ENCODE measurements around the gene GZMA. TPM values are rescaled to one million over a fixed set of nuclear protein-coding genes. Genes with fewer than 3 reads are reported as not detected.

Gene GZMA
- polyA plus RNA-seq (2013): 0.48 TPM

DNA sequence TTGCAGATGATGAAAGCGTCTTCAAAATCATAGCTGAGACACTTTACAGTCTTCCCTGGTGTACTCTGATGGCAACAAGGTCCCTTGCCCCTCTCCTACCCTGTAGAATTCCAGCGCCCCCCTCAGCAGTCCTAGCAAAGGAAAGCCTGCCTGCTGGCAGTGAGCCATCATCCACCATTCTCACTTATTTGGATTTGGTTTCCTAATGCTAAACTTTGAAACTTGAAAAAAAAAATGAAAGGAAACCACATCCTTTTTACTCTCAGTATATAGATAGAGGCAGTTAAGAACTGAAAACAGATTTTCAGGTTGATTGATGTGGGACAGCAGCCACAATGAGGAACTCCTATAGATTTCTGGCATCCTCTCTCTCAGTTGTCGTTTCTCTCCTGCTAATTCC is at the start of gene GZMA:
TSS of gene GZMA (plus strand) at position 299 of the 400 bp plus-strand sequence. CDS start at position 336, 37 bp downstream.
- 13% methylated on average over 3 of the region's 3 CpGs for WGBS (ENCODE audit: insufficient coverage)
- POLR2A ChIA-PET: no interaction called here
- Histone ChIP-seq H3K27ac (ENCODE audit: insufficient read depth in 1 of 2, low read depth in 1 of 2, low read length in 2 of 2, poor library complexity in 1 of 2, severe bottlenecking in 2 of 2) (no peak within 1 kb of the TSS), H3K9me3 (ENCODE audit: control extremely low read depth in 1 of 5, control insufficient read depth in 4 of 5, insufficient read depth in 2 of 5, low read depth in 1 of 5, low read length in 4 of 5) (peaks cover 0 to 6% (median 0%) of the 10 kb centered on the region in 5 experiments), H3K36me3 (ENCODE audit: control insufficient read depth in 4 of 4, insufficient read depth in 4 of 4, low read length in 3 of 4) (no peaks in the 10 kb centered on the region), H3K4me1 (ENCODE audit: control extremely low read depth in 1 of 4, control insufficient read depth in 4 of 4, insufficient read depth in 4 of 4, low read length in 3 of 4) (peaks cover 25 to 37% (median 33%) of the 10 kb centered on the region in 4 experiments), H3K4me3 (ENCODE audit: control insufficient read depth in 1 of 7, extremely low read depth in 1 of 7, insufficient read depth in 4 of 7, low read depth in 2 of 7, low read length in 6 of 7) (peak within 1 kb of the TSS in 4 of 7 experiments; percentile 7 to 59 (median 48)), H3K27me3 (replicated peaks in 2 of 5; ENCODE audit: control insufficient read depth in 4 of 5, insufficient read depth in 5 of 5, low read length in 4 of 5) (no peaks in the 10 kb centered on the region)
- CTCF ChIA-PET: interaction anchor here (1.5 kb wide), 1 partner anchor 32 kb away, joined by 4 read pairs; no protein-coding TSS in a partner anchor
- peak; percentile 31 to 88 (median 84) for DNase-seq

DNA sequence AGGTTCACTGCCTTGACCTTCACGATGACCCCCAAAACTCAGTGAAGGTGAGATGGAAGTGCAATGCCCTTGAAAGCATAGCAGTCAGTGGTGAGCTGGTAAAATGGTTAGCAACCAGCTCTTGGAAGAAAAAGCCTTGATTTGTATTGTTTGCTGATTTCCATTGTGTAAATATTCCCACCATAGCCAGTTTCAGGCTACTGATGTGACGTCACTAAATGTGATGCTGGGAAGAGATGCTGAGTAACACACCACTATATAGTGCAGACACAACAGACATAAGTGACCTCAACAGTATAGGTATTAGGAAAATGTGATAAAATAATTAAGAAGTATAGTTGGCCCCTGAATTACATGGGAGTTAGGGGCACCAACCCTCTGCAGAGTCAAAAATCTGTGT is 47.3 kb upstream of the GZMA start:
- CTCF ChIA-PET: no interaction called here
- POLR2A ChIA-PET: no interaction called here
- WGBS (ENCODE audit: insufficient coverage): 100% methylated on average over 1 of the region's 2 CpGs

DNA sequence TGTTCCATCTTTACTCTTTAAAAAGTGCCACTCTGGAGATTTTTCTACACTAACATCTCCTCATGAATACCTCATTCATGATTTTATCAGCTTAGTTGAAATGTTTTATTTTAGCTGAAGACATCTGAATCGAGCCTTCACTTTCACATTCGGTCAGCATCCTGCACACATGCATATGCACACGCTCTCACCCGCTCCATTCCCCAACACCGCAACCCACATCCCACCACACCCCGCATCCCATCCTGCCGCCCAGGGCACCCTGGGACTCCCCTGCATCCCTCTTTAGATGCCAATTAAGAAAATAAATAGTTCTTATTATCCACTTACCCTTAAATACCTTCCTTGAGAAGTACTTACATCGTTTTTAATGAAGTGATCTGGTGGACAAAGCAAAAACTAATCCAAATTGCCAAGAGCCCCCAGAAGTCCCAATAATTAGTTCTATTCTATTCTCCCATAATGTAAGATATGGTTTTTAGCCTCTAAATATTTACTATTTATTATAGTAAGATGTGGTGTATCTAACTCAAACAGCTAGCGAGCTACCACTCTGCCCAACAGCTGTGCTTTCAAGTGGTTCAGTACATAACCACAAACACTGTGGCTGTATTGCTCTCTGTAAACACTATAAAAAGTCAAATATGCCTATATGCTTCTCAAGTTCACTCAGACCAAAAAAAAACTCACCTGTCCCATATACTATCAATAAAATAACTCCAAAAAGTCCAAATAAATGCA is 40.2 kb upstream of the GZMA start:
- DNase-seq: peak in 2 of 3 donors; percentile 60 to 71
- Histone ChIP-seq H3K4me1 (ENCODE audit: control extremely low read depth in 1 of 4, control insufficient read depth in 4 of 4, insufficient read depth in 4 of 4, low read length in 3 of 4) (peaks cover 3 to 25% (median 16%) of the 10 kb centered on the region in 4 experiments), H3K4me3 (ENCODE audit: control insufficient read depth in 1 of 7, extremely low read depth in 1 of 7, insufficient read depth in 4 of 7, low read depth in 2 of 7, low read length in 6 of 7) (no peak overlapping the region), H3K27me3 (replicated peaks in 2 of 5; ENCODE audit: control insufficient read depth in 4 of 5, insufficient read depth in 5 of 5, low read length in 4 of 5) (no peaks in the 10 kb centered on the region), H3K36me3 (ENCODE audit: control insufficient read depth in 4 of 4, insufficient read depth in 4 of 4, low read length in 3 of 4) (no peaks in the 10 kb centered on the region), H3K9me3 (ENCODE audit: control extremely low read depth in 1 of 5, control insufficient read depth in 4 of 5, insufficient read depth in 2 of 5, low read depth in 1 of 5, low read length in 4 of 5) (peaks cover 0 to 7% (median 0%) of the 10 kb centered on the region in 5 experiments), H3K27ac (ENCODE audit: insufficient read depth in 1 of 2, low read depth in 1 of 2, low read length in 2 of 2, poor library complexity in 1 of 2, severe bottlenecking in 2 of 2) (no peak overlapping the region)
- 80% methylated on average over 1 of the region's 9 CpGs for WGBS (ENCODE audit: insufficient coverage)
- ChIA-PET POLR2A (interaction anchor here (1.1 kb wide), 1 partner anchor 11 kb away, joined by 3 read pairs; no protein-coding TSS in a partner anchor), CTCF (interaction anchor here (2.0 kb wide), 1 partner anchor 13 kb away, joined by 8 read pairs; no protein-coding TSS in a partner anchor)

More for the DNA sequence above, 47.3 kb upstream of the GZMA start:
- no peak for DNase-seq
- Histone ChIP-seq H3K4me3 (ENCODE audit: control insufficient read depth in 1 of 7, extremely low read depth in 1 of 7, insufficient read depth in 4 of 7, low read depth in 2 of 7, low read length in 6 of 7) (no peak overlapping the region), H3K27ac (ENCODE audit: insufficient read depth in 1 of 2, low read depth in 1 of 2, low read length in 2 of 2, poor library complexity in 1 of 2, severe bottlenecking in 2 of 2) (no peak overlapping the region), H3K4me1 (ENCODE audit: control extremely low read depth in 1 of 4, control insufficient read depth in 4 of 4, insufficient read depth in 4 of 4, low read length in 3 of 4) (peaks cover 0 to 13% (median 3%) of the 10 kb centered on the region in 4 experiments), H3K27me3 (replicated peaks in 2 of 5; ENCODE audit: control insufficient read depth in 4 of 5, insufficient read depth in 5 of 5, low read length in 4 of 5) (no peaks in the 10 kb centered on the region), H3K36me3 (ENCODE audit: control insufficient read depth in 4 of 4, insufficient read depth in 4 of 4, low read length in 3 of 4) (no peaks in the 10 kb centered on the region), H3K9me3 (ENCODE audit: control extremely low read depth in 1 of 5, control insufficient read depth in 4 of 5, insufficient read depth in 2 of 5, low read depth in 1 of 5, low read length in 4 of 5) (peaks cover 5 to 13% (median 8%) of the 10 kb centered on the region in 5 experiments)

DNA sequence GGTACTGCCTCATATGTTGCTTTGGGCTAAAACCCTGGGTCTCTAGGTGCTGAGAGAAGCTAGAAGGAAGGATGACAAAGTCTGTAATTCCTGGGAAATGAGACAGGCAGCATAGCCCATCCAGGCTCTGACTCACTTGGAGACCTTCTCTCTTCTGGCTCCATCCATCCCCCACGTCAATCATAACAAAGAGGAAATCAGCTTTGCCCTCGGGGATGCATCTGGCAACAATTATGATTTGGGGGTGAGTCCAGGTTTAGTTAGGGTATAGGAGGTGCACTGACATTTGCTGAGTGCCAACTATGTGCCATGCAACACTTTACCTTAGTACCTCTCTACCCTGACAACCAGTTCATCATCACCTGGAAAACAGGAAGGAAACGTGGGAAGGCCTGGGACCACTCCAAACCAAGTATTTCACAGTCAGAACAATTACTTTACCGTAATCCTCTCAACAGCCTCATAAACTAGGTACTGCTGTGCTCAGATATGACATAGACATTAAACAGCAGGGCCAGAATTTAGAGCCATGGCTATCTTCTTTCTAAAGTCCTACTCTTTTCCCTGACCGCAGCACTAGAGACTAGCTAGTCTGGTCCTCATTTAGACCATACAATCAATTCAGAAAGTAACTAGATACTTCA is 39.1 kb upstream of the GZMA start:
- peaks cover 0 to 7% (median 0%) of the 10 kb centered on the region in 5 experiments for H3K9me3 ChIP-seq (ENCODE audit: control extremely low read depth in 1 of 5, control insufficient read depth in 4 of 5, insufficient read depth in 2 of 5, low read depth in 1 of 5, low read length in 4 of 5)
- CTCF ChIA-PET: interaction anchor here (1.0 kb wide), 2 partner anchors 11 to 72 kb away, joined by 3 read pairs; no protein-coding TSS in a partner anchor
- H3K36me3 ChIP-seq (ENCODE audit: control insufficient read depth in 4 of 4, insufficient read depth in 4 of 4, low read length in 3 of 4): no peaks in the 10 kb centered on the region
- POLR2A ChIA-PET: interaction anchor here (1.1 kb wide), 1 partner anchor 12 kb away, joined by 3 read pairs; no protein-coding TSS in a partner anchor
- no peaks in the 10 kb centered on the region for H3K27me3 ChIP-seq (replicated peaks in 2 of 5; ENCODE audit: control insufficient read depth in 4 of 5, insufficient read depth in 5 of 5, low read length in 4 of 5)
- 0% methylated on average over 2 of the region's 5 CpGs for WGBS (ENCODE audit: insufficient coverage)
- DNase-seq: peak in 2 of 3 donors; percentile 54 to 68
- no peak overlapping the region for H3K4me3 ChIP-seq (ENCODE audit: control insufficient read depth in 1 of 7, extremely low read depth in 1 of 7, insufficient read depth in 4 of 7, low read depth in 2 of 7, low read length in 6 of 7)
- H3K27ac ChIP-seq (ENCODE audit: insufficient read depth in 1 of 2, low read depth in 1 of 2, low read length in 2 of 2, poor library complexity in 1 of 2, severe bottlenecking in 2 of 2): no peak overlapping the region
- peaks cover 3 to 25% (median 16%) of the 10 kb centered on the region in 4 experiments for H3K4me1 ChIP-seq (ENCODE audit: control extremely low read depth in 1 of 4, control insufficient read depth in 4 of 4, insufficient read depth in 4 of 4, low read length in 3 of 4)

DNA sequence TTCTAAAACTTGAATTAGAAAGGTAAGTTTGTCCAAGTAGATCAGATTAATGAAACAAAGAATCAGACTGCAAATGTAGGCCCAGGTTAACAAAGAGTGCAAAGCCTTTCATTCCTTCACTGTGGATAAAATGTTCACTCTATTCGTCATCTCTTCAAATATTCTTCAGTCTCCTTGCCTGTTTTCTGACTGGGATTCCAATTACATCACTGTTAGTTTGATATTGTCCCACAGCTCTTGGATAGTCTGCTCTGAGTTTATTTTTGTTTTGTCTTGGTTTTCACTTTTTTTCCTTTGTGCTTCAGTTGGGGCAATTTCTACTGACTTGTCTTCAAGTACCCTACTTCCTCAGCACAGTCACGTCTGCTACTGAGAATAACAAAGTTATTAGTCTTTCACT is 38.5 kb upstream of the GZMA start:
- H3K27ac ChIP-seq (ENCODE audit: insufficient read depth in 1 of 2, low read depth in 1 of 2, low read length in 2 of 2, poor library complexity in 1 of 2, severe bottlenecking in 2 of 2): no peak overlapping the region
- peaks cover 3 to 25% (median 16%) of the 10 kb centered on the region in 4 experiments for H3K4me1 ChIP-seq (ENCODE audit: control extremely low read depth in 1 of 4, control insufficient read depth in 4 of 4, insufficient read depth in 4 of 4, low read length in 3 of 4)
- 77% methylated on average over 2 of the region's 2 CpGs for WGBS (ENCODE audit: insufficient coverage)
- ChIA-PET POLR2A (no interaction called here), CTCF (interaction anchor here (1.0 kb wide), 1 partner anchor 11 kb away, joined by 3 read pairs; no protein-coding TSS in a partner anchor)
- H3K4me3 ChIP-seq (ENCODE audit: control insufficient read depth in 1 of 7, extremely low read depth in 1 of 7, insufficient read depth in 4 of 7, low read depth in 2 of 7, low read length in 6 of 7): no peak overlapping the region
- no peaks in the 10 kb centered on the region for H3K27me3 ChIP-seq (replicated peaks in 2 of 5; ENCODE audit: control insufficient read depth in 4 of 5, insufficient read depth in 5 of 5, low read length in 4 of 5)
- H3K36me3 ChIP-seq (ENCODE audit: control insufficient read depth in 4 of 4, insufficient read depth in 4 of 4, low read length in 3 of 4): no peaks in the 10 kb centered on the region
- DNase-seq: no peak
- peaks cover 0 to 7% (median 0%) of the 10 kb centered on the region in 5 experiments for H3K9me3 ChIP-seq (ENCODE audit: control extremely low read depth in 1 of 5, control insufficient read depth in 4 of 5, insufficient read depth in 2 of 5, low read depth in 1 of 5, low read length in 4 of 5)

DNA sequence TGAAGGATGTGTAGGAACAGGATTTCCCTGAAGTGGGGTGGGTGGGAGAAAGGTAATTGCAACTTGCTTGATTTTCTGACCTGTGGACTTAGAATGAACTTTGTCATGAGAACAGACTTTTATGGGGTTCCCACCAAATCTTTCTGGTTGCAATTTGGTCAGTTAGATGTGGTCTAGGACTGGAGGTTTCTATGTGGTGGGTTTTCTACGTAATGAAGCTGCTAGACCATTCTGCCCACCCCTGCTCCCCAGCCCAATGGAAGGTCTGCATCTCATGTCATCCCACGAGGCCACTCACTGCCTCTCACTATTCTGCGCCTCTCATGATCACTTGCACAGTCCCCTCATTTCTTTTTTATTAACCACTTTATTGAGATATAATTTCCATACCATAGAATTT is 37.9 kb upstream of the GZMA start:
- ChIA-PET POLR2A (no interaction called here), CTCF (interaction anchor here (1.1 kb wide), 1 partner anchor 22 kb away, joined by 3 read pairs; no protein-coding TSS in a partner anchor)
- H3K4me1 ChIP-seq (ENCODE audit: control extremely low read depth in 1 of 4, control insufficient read depth in 4 of 4, insufficient read depth in 4 of 4, low read length in 3 of 4): peaks cover 3 to 25% (median 16%) of the 10 kb centered on the region in 4 experiments
- WGBS (ENCODE audit: insufficient coverage): 100% methylated on average over 2 of the region's 3 CpGs
- no peak overlapping the region for H3K4me3 ChIP-seq (ENCODE audit: control insufficient read depth in 1 of 7, extremely low read depth in 1 of 7, insufficient read depth in 4 of 7, low read depth in 2 of 7, low read length in 6 of 7)
- no peak for DNase-seq
- H3K27me3 ChIP-seq (replicated peaks in 2 of 5; ENCODE audit: control insufficient read depth in 4 of 5, insufficient read depth in 5 of 5, low read length in 4 of 5): no peaks in the 10 kb centered on the region
- H3K36me3 ChIP-seq (ENCODE audit: control insufficient read depth in 4 of 4, insufficient read depth in 4 of 4, low read length in 3 of 4): no peaks in the 10 kb centered on the region
- H3K9me3 ChIP-seq (ENCODE audit: control extremely low read depth in 1 of 5, control insufficient read depth in 4 of 5, insufficient read depth in 2 of 5, low read depth in 1 of 5, low read length in 4 of 5): peaks cover 0 to 7% (median 0%) of the 10 kb centered on the region in 5 experiments
- H3K27ac ChIP-seq (ENCODE audit: insufficient read depth in 1 of 2, low read depth in 1 of 2, low read length in 2 of 2, poor library complexity in 1 of 2, severe bottlenecking in 2 of 2): no peak overlapping the region
